ENCODE data around the gene TXNRD2.

- TF ChIP-seq EZH2 (IDR thresholded peaks at IDR 0.05), result no peak
- TF ChIP-seq EZH2phosphoT487 (IDR thresholded peaks at IDR 0.05), result no peak
- TF ChIP-seq CTCF (IDR thresholded peaks at IDR 0.05), result no peak
Measured at GRCh38 chr22:19986410-19987341, 45.1 kb upstream of the TXNRD2 start.
